H9 (cell line): ENCODE measurements around the gene SPRTN. TPM values are rescaled to one million over a fixed set of nuclear protein-coding genes. Genes with fewer than 3 reads are reported as not detected.

Source experiments
- DNase-seq: peaks from one replicate; pipeline ENCODE4 v3.0.0-alpha.2; 2017
- H2AFZ ChIP-seq: one replicate; pipeline ENCODE4 v1.6.1; 2013; ENCODE audit warnings: mild to moderate bottlenecking, low read length, control low read depth, moderate library complexity
- H2AK5ac ChIP-seq: 2 replicates; pipeline ENCODE4 v1.6.1; 2013; ENCODE audit warnings: low read length, control low read depth, mixed read lengths; ENCODE audit not compliant: insufficient read length
- H2BK120ac ChIP-seq: one replicate; pipeline ENCODE4 v1.6.1; 2013; ENCODE audit warnings: low read depth, mild to moderate bottlenecking, low read length, control low read depth, inconsistent platforms; ENCODE audit not compliant: poor library complexity, severe bottlenecking
- H2BK12ac ChIP-seq: 2 replicates; pipeline ENCODE4 v1.6.1; 2013; ENCODE audit warnings: low read length, control low read depth, mixed read lengths, low read depth; ENCODE audit not compliant: insufficient read length
- H2BK15ac ChIP-seq: 2 replicates; pipeline ENCODE4 v1.6.1; 2013; ENCODE audit warnings: low read depth, low read length, control low read depth
- H2BK20ac ChIP-seq: one replicate; pipeline ENCODE4 v1.6.1; 2013; ENCODE audit warnings: low read depth, mild to moderate bottlenecking, low read length, control low read depth, inconsistent platforms; ENCODE audit not compliant: poor library complexity, severe bottlenecking
- H2BK5ac ChIP-seq: 2 replicates; pipeline ENCODE4 v1.6.1; 2013; ENCODE audit warnings: low read length, control low read depth, mixed read lengths; ENCODE audit not compliant: insufficient read length
- H3K14ac ChIP-seq: 2 replicates; pipeline ENCODE4 v1.6.1; 2013; ENCODE audit warnings: low read length, control low read depth; ENCODE audit not compliant: insufficient read depth
- H3K18ac ChIP-seq: 2 replicates; pipeline ENCODE4 v1.6.1; 2013; ENCODE audit warnings: low read depth, mild to moderate bottlenecking, mixed read lengths, low read length, control low read depth; ENCODE audit not compliant: insufficient read length
- H3K23ac ChIP-seq: 2 replicates; pipeline ENCODE4 v1.6.1; 2013; ENCODE audit warnings: low read length, control low read depth, mixed read lengths, low read depth; ENCODE audit not compliant: insufficient read length
- H3K23me2 ChIP-seq: 2 replicates; pipeline ENCODE4 v1.6.1; 2013; ENCODE audit warnings: low read depth, mild to moderate bottlenecking, mixed read lengths, low read length, control low read depth; ENCODE audit not compliant: insufficient read length, poor library complexity, severe bottlenecking
- H3K27ac ChIP-seq: 2 replicates; pipeline ENCODE4 v1.5.1; 2013; ENCODE audit warnings: low read length, control low read depth, mixed read lengths, low read depth; ENCODE audit not compliant: insufficient read length
- H3K27me3 ChIP-seq: 2 replicates; pipeline ENCODE4 v1.6.1; 2013; ENCODE audit warnings: low read length, control low read depth, inconsistent platforms; ENCODE audit not compliant: insufficient read depth
- H3K4ac ChIP-seq: 2 replicates; pipeline ENCODE4 v1.6.1; 2013; ENCODE audit warnings: low read depth, mild to moderate bottlenecking, control low read depth, inconsistent platforms, low read length, moderate library complexity
- H3K4me1 ChIP-seq: 2 replicates; pipeline ENCODE4 v1.6.1; 2013; ENCODE audit warnings: low read length, control low read depth, inconsistent platforms; ENCODE audit not compliant: insufficient read depth
- H3K4me2 ChIP-seq: 2 replicates; pipeline ENCODE4 v1.6.1; 2013; ENCODE audit warnings: low read length, control low read depth, mixed read lengths; ENCODE audit not compliant: insufficient read length, insufficient read depth
- H3K56ac ChIP-seq: 2 replicates; pipeline ENCODE4 v1.6.1; 2013; ENCODE audit warnings: low read depth, mild to moderate bottlenecking, mixed read lengths, low read length, control low read depth; ENCODE audit not compliant: insufficient read length
- H3K79me1 ChIP-seq: 2 replicates; pipeline ENCODE4 v1.6.1; 2013; ENCODE audit warnings: low read depth, mild to moderate bottlenecking, moderate library complexity, low read length, control low read depth, inconsistent platforms; ENCODE audit not compliant: insufficient read depth, poor library complexity, severe bottlenecking
- H3K79me2 ChIP-seq: 2 replicates; pipeline ENCODE4 v1.6.1; 2013; ENCODE audit warnings: low read length, control low read depth, inconsistent platforms; ENCODE audit not compliant: insufficient read depth
- H3K9ac ChIP-seq: 2 replicates; pipeline ENCODE4 v1.6.1; 2013; ENCODE audit warnings: low read length, control low read depth, mixed read lengths; ENCODE audit not compliant: insufficient read length; ENCODE audit errors: extremely low read depth
- H3K9me3 ChIP-seq: one replicate; pipeline ENCODE4 v1.6.1; 2013; ENCODE audit warnings: low read depth, low read length, inconsistent platforms; ENCODE audit not compliant: control insufficient read depth
- H3T11ph ChIP-seq: one replicate; pipeline ENCODE4 v1.6.1; 2013; ENCODE audit warnings: mild to moderate bottlenecking, low read length, control low read depth, inconsistent platforms
- H4K20me1 ChIP-seq: one replicate; pipeline ENCODE4 v1.6.1; 2013; ENCODE audit not compliant: control insufficient read depth, insufficient read length, insufficient read depth
- H4K5ac ChIP-seq: 2 replicates; pipeline ENCODE4 v1.6.1; 2013; ENCODE audit warnings: low read depth, mild to moderate bottlenecking, mixed read lengths, low read length, control low read depth; ENCODE audit not compliant: insufficient read length
- H4K8ac ChIP-seq: replicated peaks from 2 replicates; pipeline ENCODE4 v1.6.1; 2013; ENCODE audit warnings: low read length, control low read depth, mixed read lengths, low read depth; ENCODE audit not compliant: insufficient read length
- H4K91ac ChIP-seq: 2 replicates; pipeline ENCODE4 v1.6.1; 2013; ENCODE audit warnings: low read depth, mild to moderate bottlenecking, moderate library complexity, mixed read lengths, low read length, control low read depth; ENCODE audit not compliant: insufficient read length
- H3K27ac Mint-ChIP-seq, 3 experiments: 2 replicates in 2 of 3; 3 replicates in 1 of 3; pipeline ENCODE4 v1.8.0; 2020 to 2021; ENCODE audit warnings: mixed read lengths in 3 of 3, mild to moderate bottlenecking in 1 of 3, moderate library complexity in 1 of 3
- H3K27me3 Mint-ChIP-seq: 2 replicates; pipeline ENCODE4 v1.8.0; 2021; ENCODE audit warnings: low read depth, mild to moderate bottlenecking, moderate library complexity, mixed read lengths
- H3K36me3 Mint-ChIP-seq, 3 experiments: 2 replicates in 2 of 3; 3 replicates in 1 of 3; pipeline ENCODE4 v1.8.0; 2020 to 2021; ENCODE audit warnings: low read depth in 3 of 3, mixed read lengths in 3 of 3; ENCODE audit not compliant: insufficient read depth in 1 of 3
- H3K4me1 Mint-ChIP-seq, 2 experiments: 2 replicates each; pipeline ENCODE4 v1.8.0; 2020; ENCODE audit warnings: mixed read lengths in 2 of 2
- H3K4me3 Mint-ChIP-seq, 2 experiments: 2 replicates in 1 of 2; 3 replicates in 1 of 2; pipeline ENCODE4 v1.8.0; 2020 to 2021; ENCODE audit warnings: mild to moderate bottlenecking in 2 of 2, mixed read lengths in 2 of 2, moderate library complexity in 1 of 2
- H3K9me3 Mint-ChIP-seq, 2 experiments: 2 replicates in 1 of 2; 3 replicates in 1 of 2; pipeline ENCODE4 v1.8.0; 2020; ENCODE audit warnings: mild to moderate bottlenecking in 2 of 2, mixed read lengths in 2 of 2, moderate library complexity in 1 of 2
- WGBS: extraction: QIAGEN DNeasy Blood & Tissue Kit; methylation state at CpG from one replicate; pipeline ENCODE4 v1.1.7; 2013; ENCODE audit warnings: missing lambda C conversion rate, low lambda C conversion rate, mixed read lengths; ENCODE audit not compliant: insufficient read length; ENCODE audit errors: extremely low coverage; 5-methylcytosine and 5-hydroxymethylcytosine counted together
- total RNA-seq: library from RNA; stranded (reverse); gene quantifications from 2 replicates; pipeline ENCODE4 v1.2.1, GENCODE V29; 2021
- TF ChIP-seq, protein P1 (sequence below): fragments of 200-600 bp; sonication (generic); conservative IDR thresholded peaks from 3 replicates; pipeline ENCODE4 v1.8.0; 2021; ENCODE audit warnings: antibody characterized with exemption, mild to moderate bottlenecking

Gene SPRTN
- total RNA-seq, 1 experiment from 2014 or later = 14.8 TPM

DNA sequence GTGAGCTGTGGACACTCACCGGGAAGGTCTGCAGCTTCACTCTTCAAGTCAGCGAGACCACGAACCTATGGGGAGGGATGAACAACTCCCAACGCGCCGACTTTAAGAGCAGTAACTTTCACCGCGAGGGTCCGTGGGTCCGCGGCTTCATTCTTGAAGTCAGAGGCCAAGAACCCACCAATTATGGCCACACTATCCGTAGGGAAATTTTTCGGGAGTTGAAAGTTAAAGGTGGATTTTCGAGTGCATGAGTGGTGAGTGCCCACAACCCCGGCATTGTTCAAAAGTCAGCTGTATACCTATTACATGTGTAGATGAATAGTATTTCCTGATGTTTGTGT lies 20.1 kb upstream of the SPRTN start:
- H3K4me2 ChIP-seq = no peak overlapping the region
- no peak overlapping the region for H3K23ac ChIP-seq
- no peak overlapping the region for H3K18ac ChIP-seq
- no peak overlapping the region for H3K9ac ChIP-seq
- H3K4me1 ChIP-seq = no peaks in the 10 kb centered on the region
- Mint-ChIP-seq H3K4me1 (no peaks in the 10 kb centered on the region), H3K36me3 (no peaks in the 10 kb centered on the region), H3K9me3 (no peaks in the 10 kb centered on the region), H3K27ac (no peak overlapping the region), H3K27me3 (peaks cover 9% of the 10 kb centered on the region), H3K4me3 (no peak overlapping the region; a peak in 1 of 5 replicates)
- no CpG with 5 or more reads among the region's 15 CpGs for WGBS
- H3K27me3 ChIP-seq = no peaks in the 10 kb centered on the region
- H3K9me3 ChIP-seq = no peaks in the 10 kb centered on the region
- H3K4ac ChIP-seq = no peak overlapping the region
- H3K27ac ChIP-seq = no peak overlapping the region
- peak; percentile 17 for DNase-seq
- no peak overlapping the region for H4K8ac ChIP-seq
- no peak overlapping the region for H2BK5ac ChIP-seq
- H3K79me1 ChIP-seq = no peaks in the 10 kb centered on the region
- H4K20me1 ChIP-seq = no peaks in the 10 kb centered on the region
- H2BK12ac ChIP-seq = no peak overlapping the region
- no peaks in the 10 kb centered on the region for H3K79me2 ChIP-seq
- H3K14ac ChIP-seq = no peak overlapping the region
- H3K23me2 ChIP-seq = no peaks in the 10 kb centered on the region
- no peak overlapping the region for H4K91ac ChIP-seq
- H4K5ac ChIP-seq = no peak overlapping the region
- H2BK20ac ChIP-seq = no peak overlapping the region
- TF ChIP-seq, protein P1, sequence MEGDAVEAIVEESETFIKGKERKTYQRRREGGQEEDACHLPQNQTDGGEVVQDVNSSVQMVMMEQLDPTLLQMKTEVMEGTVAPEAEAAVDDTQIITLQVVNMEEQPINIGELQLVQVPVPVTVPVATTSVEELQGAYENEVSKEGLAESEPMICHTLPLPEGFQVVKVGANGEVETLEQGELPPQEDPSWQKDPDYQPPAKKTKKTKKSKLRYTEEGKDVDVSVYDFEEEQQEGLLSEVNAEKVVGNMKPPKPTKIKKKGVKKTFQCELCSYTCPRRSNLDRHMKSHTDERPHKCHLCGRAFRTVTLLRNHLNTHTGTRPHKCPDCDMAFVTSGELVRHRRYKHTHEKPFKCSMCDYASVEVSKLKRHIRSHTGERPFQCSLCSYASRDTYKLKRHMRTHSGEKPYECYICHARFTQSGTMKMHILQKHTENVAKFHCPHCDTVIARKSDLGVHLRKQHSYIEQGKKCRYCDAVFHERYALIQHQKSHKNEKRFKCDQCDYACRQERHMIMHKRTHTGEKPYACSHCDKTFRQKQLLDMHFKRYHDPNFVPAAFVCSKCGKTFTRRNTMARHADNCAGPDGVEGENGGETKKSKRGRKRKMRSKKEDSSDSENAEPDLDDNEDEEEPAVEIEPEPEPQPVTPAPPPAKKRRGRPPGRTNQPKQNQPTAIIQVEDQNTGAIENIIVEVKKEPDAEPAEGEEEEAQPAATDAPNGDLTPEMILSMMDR = no peak
- H2AK5ac ChIP-seq = no peak overlapping the region
- no peak overlapping the region for H3K56ac ChIP-seq
- H2BK15ac ChIP-seq = no peak overlapping the region
- no peak overlapping the region for H3T11ph ChIP-seq
- no peak overlapping the region for H2BK120ac ChIP-seq
- H2AFZ ChIP-seq = no peak overlapping the region
